Measurements from ENCODE around the gene LINGO1.

LINGO1 gene

GRCh38 chr15:77613814-77614213 is 18.9 kb downstream of the LINGO1 start:
- FAIRE-seq, result no peak

GRCh38 chr15:77612958-77613601 is 19.6 kb downstream of the LINGO1 start:
- no peak for FAIRE-seq

GRCh38 chr15:77611767-77612166 is 20.9 kb downstream of the LINGO1 start:
- no peak for FAIRE-seq

DNA sequence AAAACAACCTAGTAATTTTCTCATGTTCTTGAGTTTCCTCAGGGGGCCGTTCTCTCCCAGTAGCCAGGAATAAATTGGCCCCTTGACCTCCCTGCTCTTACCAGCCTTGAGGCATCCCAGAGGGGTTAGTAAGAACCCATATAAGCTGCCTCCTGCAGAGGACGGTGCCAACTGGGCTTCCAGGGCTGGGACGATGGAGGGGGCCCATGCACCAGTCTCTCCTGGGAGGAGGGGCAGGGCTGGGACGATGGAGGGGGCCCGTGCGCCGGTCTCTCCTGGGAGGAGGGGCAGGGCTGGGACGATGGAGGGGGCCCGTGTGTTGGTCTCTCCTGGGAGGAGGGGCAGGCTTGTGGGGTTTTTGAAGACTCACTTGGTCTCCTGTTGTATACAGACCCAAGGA is 22.0 kb downstream of the LINGO1 start:
- no peak for FAIRE-seq

- no peak for FAIRE-seq
Observed at GRCh38 chr15:77609558-77609957, 23.2 kb downstream of the LINGO1 start.

DNA sequence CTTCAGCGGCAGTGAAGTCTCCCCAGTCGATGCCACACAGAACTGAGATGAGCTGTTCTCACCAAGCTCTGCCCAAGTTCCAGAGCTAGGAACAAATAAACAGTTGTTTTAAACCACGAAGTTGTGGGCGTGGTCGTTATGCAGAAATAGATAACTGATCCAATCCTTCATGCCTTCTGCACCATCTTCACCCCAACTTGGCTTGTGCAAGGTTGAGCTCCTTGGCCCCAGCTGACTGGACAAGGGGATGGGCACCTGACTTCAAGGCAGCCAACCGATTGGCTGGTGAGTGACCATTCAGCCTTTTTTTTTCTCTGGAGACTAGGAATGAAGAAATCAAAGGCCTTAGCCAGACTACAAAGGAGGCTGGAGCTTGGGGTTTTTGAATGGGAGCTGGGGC is 23.9 kb downstream of the LINGO1 start:
- no peak for FAIRE-seq

- FAIRE-seq, result no peak
Observed at GRCh38 chr15:77607894-77608261, 24.8 kb downstream of the LINGO1 start.

GRCh38 chr15:77607111-77607893 is 25.4 kb downstream of the LINGO1 start:
- no peak for FAIRE-seq

- FAIRE-seq, result no peak
Observed at GRCh38 chr15:77606142-77607034, 26.3 kb downstream of the LINGO1 start.

GRCh38 chr15:77605547-77605946 is 27.2 kb downstream of the LINGO1 start:
- FAIRE-seq, result no peak

DNA sequence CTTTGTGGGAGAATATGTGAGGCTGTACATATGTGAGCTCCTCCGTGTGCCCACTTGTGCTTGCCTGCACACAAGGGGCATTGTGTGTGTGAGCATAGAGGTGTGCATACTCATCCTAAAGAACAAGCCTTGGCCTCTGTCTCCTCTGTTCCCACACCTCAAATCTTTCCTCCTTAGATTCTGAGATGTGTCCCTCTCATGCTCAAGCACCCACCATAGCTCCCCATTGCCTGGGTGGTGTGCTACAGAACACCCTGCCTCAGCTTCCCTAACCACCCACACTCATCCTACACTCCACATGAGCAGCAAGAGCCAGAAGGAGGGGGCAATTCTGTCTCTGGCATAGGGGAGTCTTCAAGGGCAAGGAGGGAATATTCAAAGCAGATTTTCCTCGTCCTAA is 27.7 kb downstream of the LINGO1 start:
- no peak for FAIRE-seq

GRCh38 chr15:77603611-77604336 is 28.9 kb downstream of the LINGO1 start:
- FAIRE-seq, result no peak

GRCh38 chr15:77602800-77603199 is 29.9 kb downstream of the LINGO1 start:
- FAIRE-seq, result no peak

- FAIRE-seq, result no peak
Observed at GRCh38 chr15:77599899-77600298, 32.8 kb downstream of the LINGO1 start.

- FAIRE-seq, result no peak
Observed at GRCh38 chr15:77599357-77599756, 33.4 kb downstream of the LINGO1 start.

- FAIRE-seq, result no peak
Observed at GRCh38 chr15:77598644-77599043, 34.1 kb downstream of the LINGO1 start.

DNA sequence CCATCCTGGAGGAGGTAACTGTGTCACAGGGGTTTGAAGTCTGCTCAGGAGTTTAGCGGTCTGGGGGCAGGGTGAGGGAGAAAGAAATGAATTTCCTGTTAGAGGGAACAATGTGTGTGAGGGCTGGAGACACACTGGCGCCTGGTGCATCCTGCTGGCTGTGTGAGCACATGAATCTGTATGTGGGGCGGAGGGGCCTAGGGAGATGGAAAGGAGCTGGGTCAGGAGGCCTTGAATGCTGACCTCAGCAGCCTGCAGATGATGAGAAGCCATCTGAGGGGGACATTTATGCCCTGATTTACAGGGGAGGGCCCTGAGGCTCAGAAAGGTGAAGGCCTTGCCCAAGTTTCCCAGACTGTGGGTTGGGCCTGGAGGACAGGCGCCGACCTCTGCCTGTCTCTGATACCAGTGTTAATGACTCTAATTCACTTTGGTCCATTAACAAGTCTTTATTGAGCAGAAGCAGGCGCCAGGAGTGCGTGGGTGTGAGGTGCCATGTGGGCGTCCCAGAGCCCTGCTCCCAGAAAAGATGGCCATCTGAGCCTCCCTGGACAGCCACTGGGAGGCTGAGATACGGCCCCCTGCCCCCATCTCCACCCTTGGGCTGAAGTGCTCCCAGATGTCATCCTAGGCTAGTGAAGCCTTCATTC is 34.8 kb downstream of the LINGO1 start:
- FAIRE-seq, result no peak

- FAIRE-seq, result no peak
Observed at GRCh38 chr15:77596821-77597803, 35.6 kb downstream of the LINGO1 start.

- no peak for FAIRE-seq
Observed at GRCh38 chr15:77595231-77595630, 37.5 kb downstream of the LINGO1 start.

- no peak for FAIRE-seq
Observed at GRCh38 chr15:77592758-77593157, 40.0 kb downstream of the LINGO1 start.
